Fibroblast of the conjunctiva (primary cell): ENCODE measurements around the gene WDFY2.
A peak's percentile ranks its signal among the peaks of the same experiment; 100 is the strongest.
"Not testable (repeated sequence)": the region's sequence is repeated elsewhere in the genome, so short reads cannot be mapped to it uniquely, and the experiment has no call there.

Experiments
- DNase-seq: peaks from one replicate; pipeline ENCODE4 v3.0.0-alpha.2; 2010; ENCODE audit warnings: low read depth

Gene WDFY2

GRCh38 chr13:51632591-51633362 lies 48.5 kb downstream of the WDFY2 start:
- DNase-seq: no peak

- no peak for DNase-seq
These were observed 51.0 kb downstream of the WDFY2 start for GRCh38 chr13:51635137-51635878.

- DNase-seq: no peak
These were observed 52.2 kb downstream of the WDFY2 start for GRCh38 chr13:51636349-51636890.

GRCh38 chr13:51637852-51638215 lies 53.6 kb downstream of the WDFY2 start:
- no peak for DNase-seq

- DNase-seq: no peak
These were observed 54.1 kb downstream of the WDFY2 start for GRCh38 chr13:51638216-51638871.

- no peak for DNase-seq
These were observed 54.9 kb downstream of the WDFY2 start for GRCh38 chr13:51639171-51639570.

GRCh38 chr13:51640696-51641095 lies 56.4 kb downstream of the WDFY2 start:
- not testable (repeated sequence) for DNase-seq

GRCh38 chr13:51643105-51643881 lies 59.0 kb downstream of the WDFY2 start:
- peak; percentile 87 for DNase-seq

GRCh38 chr13:51643882-51644281 lies 59.6 kb downstream of the WDFY2 start:
- DNase-seq: peak; percentile 91

- peak; percentile 55 for DNase-seq
These were observed 60.4 kb downstream of the WDFY2 start for GRCh38 chr13:51644654-51645053.

GRCh38 chr13:51645154-51645650 lies 60.9 kb downstream of the WDFY2 start:
- DNase-seq: peak; percentile 93

GRCh38 chr13:51645761-51646670 lies 61.8 kb downstream of the WDFY2 start:
- DNase-seq: no peak

GRCh38 chr13:51647067-51647466 lies 62.8 kb downstream of the WDFY2 start:
- no peak for DNase-seq

GRCh38 chr13:51652193-51652592 lies 67.9 kb downstream of the WDFY2 start:
- not testable (repeated sequence) for DNase-seq

GRCh38 chr13:51659276-51660127 lies 75.2 kb downstream of the WDFY2 start:
- peak; percentile 21 for DNase-seq

GRCh38 chr13:51660813-51661212 lies 76.6 kb downstream of the WDFY2 start:
- DNase-seq: no peak

GRCh38 chr13:51663973-51664957 lies 80.0 kb downstream of the WDFY2 start:
- no peak for DNase-seq

GRCh38 chr13:51665456-51665855 lies 81.2 kb downstream of the WDFY2 start:
- no peak for DNase-seq
